Measurements from ENCODE around the gene CATSPERD. TPM values are rescaled to one million over a fixed set of nuclear protein-coding genes. Genes with fewer than 3 reads are reported as not detected.

CATSPERD gene
- not detected for total RNA-seq
- long read RNA-seq, result 0 reads

- ATAC-seq (peak; percentile 95), DNase-seq (peak; percentile 98 to 99)
- intact Hi-C loops (cut with DNase I, micrococcal nuclease), result no loop called here
Measured at GRCh38 chr19:5719961-5720790, at the start of gene CATSPERD, which contains the start of gene LONP1. CATSPERD (plus strand) TSS chr19:5720637; CDS start chr19:5720738, 101 bp downstream. LONP1 (minus strand) TSS chr19:5720146; CDS start chr19:5720132, 14 bp downstream.

- DNase-seq (no peak), ATAC-seq (no peak)
- intact Hi-C loops (cut with DNase I, micrococcal nuclease), result no loop called here
Measured at GRCh38 chr19:5671600-5671999, 48.8 kb upstream of the CATSPERD start.

- intact Hi-C loops (cut with DNase I, micrococcal nuclease), result no loop called here
- no peak for ATAC-seq
Measured at GRCh38 chr19:5672708-5673459, 47.6 kb upstream of the CATSPERD start.

GRCh38 chr19:5673752-5674151 lies 46.7 kb upstream of the CATSPERD start:
- no peak for DNase-seq
- no peak for ATAC-seq
- intact Hi-C loops (cut with DNase I, micrococcal nuclease), result no loop called here

More at GRCh38 chr19:5672708-5673459, 47.6 kb upstream of the CATSPERD start:
- DNase-seq, result no peak

- DNase-seq (no peak), ATAC-seq (no peak)
- intact Hi-C loops (cut with DNase I, micrococcal nuclease), result no loop called here
Measured at GRCh38 chr19:5674714-5675113, 45.7 kb upstream of the CATSPERD start.

- DNase-seq (no peak), ATAC-seq (no peak)
- intact Hi-C loops (cut with DNase I, micrococcal nuclease), result no loop called here
Measured at GRCh38 chr19:5676105-5676771, 44.2 kb upstream of the CATSPERD start.

- intact Hi-C loops (cut with DNase I, micrococcal nuclease), result no loop called here
- ATAC-seq (no peak), DNase-seq (no peak)
Measured at GRCh38 chr19:5676772-5677105, 43.7 kb upstream of the CATSPERD start.

- DNase-seq (no peak), ATAC-seq (no peak)
- intact Hi-C loops (cut with DNase I, micrococcal nuclease), result no loop called here
Measured at GRCh38 chr19:5677136-5677535, 43.3 kb upstream of the CATSPERD start.

- DNase-seq, result no peak
- no peak for ATAC-seq
- intact Hi-C loops (cut with DNase I, micrococcal nuclease), result no loop called here
Measured at GRCh38 chr19:5677580-5677979, 42.9 kb upstream of the CATSPERD start.

- intact Hi-C loops (cut with DNase I, micrococcal nuclease), result no loop called here
- no peak for ATAC-seq
- no peak for DNase-seq
Measured at GRCh38 chr19:5678071-5678718, 42.2 kb upstream of the CATSPERD start.

GRCh38 chr19:5679289-5680083 lies 41.0 kb upstream of the CATSPERD start:
- intact Hi-C loops (cut with DNase I, micrococcal nuclease), result no loop called here
- ATAC-seq (peak; percentile 1), DNase-seq (peak; percentile 32 to 48)

GRCh38 chr19:5680084-5680436 lies 40.4 kb upstream of the CATSPERD start:
- intact Hi-C loops (cut with DNase I, micrococcal nuclease), result no loop called here
- ATAC-seq, result peak; percentile 18
- peak; percentile 65 to 69 for DNase-seq

- intact Hi-C loops (cut with DNase I, micrococcal nuclease), result no loop called here
- DNase-seq, result peak; percentile 98 to 100
- ATAC-seq, result peak; percentile 89
Measured at GRCh38 chr19:5680437-5681368, 39.7 kb upstream of the CATSPERD start, which contains the start of the genes HSD11B1L and MICOS13. HSD11B1L (plus strand) TSS chr19:5681027; CDS start chr19:5684833, 3,806 bp downstream. MICOS13 (minus strand) TSS chr19:5680516; CDS start chr19:5680486, 30 bp downstream.

- intact Hi-C loops (cut with DNase I, micrococcal nuclease), result no loop called here
- no peak for DNase-seq
- ATAC-seq, result no peak
Measured at GRCh38 chr19:5681391-5682106, 38.9 kb upstream of the CATSPERD start.

- intact Hi-C loops (cut with DNase I, micrococcal nuclease), result no loop called here
- DNase-seq (peak in 1 of 2 donors; percentile 24), ATAC-seq (no peak)
Measured at GRCh38 chr19:5682107-5682482, 38.3 kb upstream of the CATSPERD start.

GRCh38 chr19:5683177-5683886 lies 37.1 kb upstream of the CATSPERD start:
- DNase-seq, result no peak
- no peak for ATAC-seq
- intact Hi-C loops (cut with DNase I, micrococcal nuclease), result no loop called here

Data from left colon (tissue), 2 donors.